GM18505 (cell line): ENCODE measurements around the gene KRT77.

Experiments
- ATAC-seq: cut with Tn5 transposase; IDR thresholded peaks from one replicate; pipeline ENCODE4 v1.9.1; 2021; ENCODE audit not compliant: unreplicated experiment
- POLR2A ChIP-seq: IDR thresholded peaks from 4 replicates; pipeline ENCODE4 v1.6.1; 2011; ENCODE audit warnings: borderline replicate concordance; ENCODE audit not compliant: insufficient read depth, insufficient read length; ENCODE audit errors: extremely low read depth

Gene KRT77

DNA sequence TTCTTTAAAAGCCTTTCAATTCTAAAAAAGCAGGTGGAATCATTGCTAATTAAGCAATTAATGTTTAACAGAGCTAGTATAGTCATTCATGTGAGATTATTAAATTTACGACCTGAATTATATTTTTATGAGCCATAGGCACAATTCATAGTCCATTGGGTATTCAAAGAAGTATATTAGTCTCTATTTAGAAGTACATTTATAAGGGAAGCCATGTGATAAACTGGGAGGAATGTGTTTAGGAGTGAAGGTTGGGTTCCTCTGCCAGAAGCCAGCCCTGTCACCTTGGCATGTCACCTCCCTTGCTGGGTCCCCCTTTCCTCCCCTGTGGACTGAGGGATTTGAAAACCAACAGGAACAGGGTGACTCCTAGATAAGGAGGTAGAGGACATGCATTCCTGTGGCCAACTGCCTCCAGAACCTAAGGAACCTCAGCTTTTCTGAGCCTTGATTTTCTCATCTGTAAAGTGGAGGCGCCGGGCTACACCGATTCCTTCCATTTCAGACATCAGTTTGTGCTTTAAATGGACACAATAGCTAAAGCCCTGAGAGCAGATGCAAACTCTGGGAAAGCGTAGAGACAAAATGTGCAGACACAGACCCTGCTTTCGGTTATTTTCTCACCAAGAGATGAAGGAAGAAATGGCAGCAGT, 45.9 kb downstream of the KRT77 start:
- no peak for TF ChIP-seq POLR2A
- no peak for ATAC-seq

GRCh38 chr12:52656616-52657015, 46.7 kb downstream of the KRT77 start:
- no peak for ATAC-seq
- no peak for TF ChIP-seq POLR2A

- TF ChIP-seq POLR2A = no peak
- no peak for ATAC-seq
These were observed 47.6 kb downstream of the KRT77 start for GRCh38 chr12:52655720-52656124.

- TF ChIP-seq POLR2A = no peak
- no peak for ATAC-seq
These were observed 48.1 kb downstream of the KRT77 start for GRCh38 chr12:52655251-52655650.

- no peak for ATAC-seq
- TF ChIP-seq POLR2A = no peak
These were observed 51.5 kb downstream of the KRT77 start, which contains the start of gene KRT2 for GRCh38 chr12:52651726-52652261. KRT2 (minus strand) TSS chr12:52652211; CDS start chr12:52652142, 69 bp downstream.

- ATAC-seq = no peak
These were observed 52.7 kb downstream of the KRT77 start for GRCh38 chr12:52650520-52651081.

DNA sequence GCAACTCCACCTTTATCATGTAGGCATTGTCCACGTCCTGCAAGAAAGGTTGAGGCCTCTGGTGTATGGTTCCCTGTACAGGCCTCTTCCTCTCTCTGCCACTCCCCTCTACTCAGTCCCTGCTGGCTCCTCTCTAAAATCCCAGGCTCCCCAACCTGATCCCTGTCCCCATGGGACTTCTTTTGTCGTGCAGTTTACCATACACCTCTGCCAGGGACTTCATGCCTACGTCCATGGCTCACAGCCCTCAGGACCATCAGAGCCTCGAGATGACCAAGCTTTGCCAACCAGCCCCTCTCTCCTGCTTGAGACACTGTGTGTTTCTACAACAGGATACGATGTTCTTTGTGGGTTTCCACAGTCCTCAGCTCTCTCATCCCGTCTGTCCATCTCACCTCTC, 54.3 kb downstream of the KRT77 start:
- no peak for ATAC-seq
- no peak for TF ChIP-seq POLR2A

More at GRCh38 chr12:52650520-52651081, 52.7 kb downstream of the KRT77 start:
- no peak for TF ChIP-seq POLR2A

DNA sequence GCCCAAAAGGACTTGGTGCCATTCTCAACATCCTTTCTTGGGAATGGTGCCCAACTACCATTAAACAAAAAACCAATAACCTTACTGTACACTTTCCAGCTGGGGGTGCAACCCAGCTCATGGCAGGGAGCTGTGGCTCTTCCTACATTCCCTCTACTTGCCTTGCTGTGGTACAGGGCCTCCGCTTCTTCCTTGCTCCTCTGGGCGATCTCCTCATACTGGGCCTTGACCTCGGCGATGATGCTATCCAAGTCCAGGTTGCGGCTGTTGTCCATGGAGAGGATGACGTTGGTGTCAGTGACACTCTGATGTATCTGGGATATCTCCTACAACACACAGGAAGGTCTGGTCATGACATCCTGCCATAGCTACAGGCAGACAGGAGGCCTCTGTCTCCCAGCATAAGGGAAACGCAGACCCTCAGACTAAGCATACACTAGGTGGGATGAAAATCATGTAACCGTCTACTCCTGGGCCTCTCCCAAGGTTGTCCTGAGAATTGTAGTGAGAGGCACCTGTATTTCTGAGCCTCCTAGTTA, 55.2 kb downstream of the KRT77 start:
- no peak for ATAC-seq
- no peak for TF ChIP-seq POLR2A

- TF ChIP-seq POLR2A = no peak
- no peak for ATAC-seq
These were observed 55.7 kb downstream of the KRT77 start for GRCh38 chr12:52647601-52648000.

GRCh38 chr12:52646613-52647012, 56.7 kb downstream of the KRT77 start:
- ATAC-seq = no peak
- no peak for TF ChIP-seq POLR2A

- no peak for TF ChIP-seq POLR2A
- no peak for ATAC-seq
These were observed 57.3 kb downstream of the KRT77 start for GRCh38 chr12:52645982-52646381.

DNA sequence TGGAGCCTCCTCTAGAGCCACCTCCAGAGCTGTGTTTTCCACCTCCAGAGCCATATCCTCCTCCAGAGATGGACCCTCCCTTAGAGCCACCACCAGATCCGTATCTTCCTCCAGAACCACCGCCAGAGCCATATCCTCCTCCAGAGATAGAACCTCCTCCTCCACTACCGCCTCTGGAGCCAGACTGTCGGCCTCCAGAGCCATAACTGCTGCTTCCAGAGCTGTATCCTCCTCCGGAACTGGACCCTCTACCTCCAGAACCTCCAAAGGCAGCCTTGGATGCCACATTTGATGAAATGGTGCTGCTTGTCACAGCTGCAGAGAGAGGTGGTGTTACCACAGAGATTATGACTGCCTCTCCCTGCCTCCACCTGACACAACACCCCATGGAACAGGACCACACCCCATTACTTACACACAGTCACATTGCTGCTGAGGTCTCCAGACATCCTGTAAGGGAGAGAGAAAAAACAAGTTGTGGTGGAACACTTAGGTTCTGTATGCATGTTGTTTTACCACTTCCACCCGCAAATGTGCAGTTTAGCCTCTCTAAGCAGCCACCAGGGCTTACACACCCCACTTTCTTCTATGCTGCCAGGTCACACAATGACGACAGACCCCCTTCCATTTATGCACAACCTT, 58.1 kb downstream of the KRT77 start:
- no peak for ATAC-seq
- no peak for TF ChIP-seq POLR2A

GRCh38 chr12:52644078-52644415, 59.3 kb downstream of the KRT77 start:
- no peak for TF ChIP-seq POLR2A
- ATAC-seq = no peak
